NCI-H1105 treated with DMSO at 0.1 percent for 48 hours (cell line): ENCODE results near the gene CLDN4.
"Not testable (repeated sequence)": the region's sequence is repeated elsewhere in the genome, so short reads cannot be mapped to it uniquely, and the experiment has no call there.

Experiments used
- DNase-seq: peaks from one replicate; lab custom pipeline; 2025; lab: John Stamatoyannopoulos, UW

The CLDN4 gene

DNA sequence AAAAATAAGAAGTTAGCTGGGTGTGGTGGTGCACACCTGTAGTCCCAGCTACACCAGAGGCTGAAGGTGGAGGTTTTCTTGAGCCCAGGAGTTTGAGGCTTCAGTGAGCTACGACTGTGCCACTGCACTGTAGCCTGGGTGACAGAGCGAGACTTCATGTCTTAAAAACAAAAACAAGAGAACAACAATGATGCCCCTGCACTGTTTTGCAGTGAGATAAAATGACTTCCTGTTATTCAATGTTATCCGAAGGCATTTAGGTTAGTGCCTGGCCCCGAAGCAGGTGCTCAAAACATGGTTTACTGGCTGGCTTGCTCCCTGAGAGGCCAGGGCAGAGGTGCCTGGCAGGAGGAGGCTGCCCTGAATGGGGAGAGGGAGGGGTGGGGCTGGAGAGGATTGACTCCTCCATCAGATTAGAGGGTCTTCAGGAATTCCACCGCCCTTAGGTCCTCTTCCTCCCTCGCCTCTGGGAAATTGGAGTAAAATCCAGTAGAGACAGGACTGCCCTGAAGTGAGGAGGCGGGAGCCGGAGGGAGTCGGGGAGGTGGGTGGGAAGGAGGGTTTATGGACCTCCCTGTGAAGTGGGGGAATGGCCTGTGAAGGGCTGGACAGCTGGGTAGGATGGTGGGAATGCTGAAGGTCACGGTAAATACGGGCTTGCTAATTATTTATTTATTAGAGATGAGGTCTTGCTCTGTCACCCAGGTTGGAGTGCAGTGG lies 6.8 kb upstream of the CLDN4 start:
- DNase-seq = no peak

DNA sequence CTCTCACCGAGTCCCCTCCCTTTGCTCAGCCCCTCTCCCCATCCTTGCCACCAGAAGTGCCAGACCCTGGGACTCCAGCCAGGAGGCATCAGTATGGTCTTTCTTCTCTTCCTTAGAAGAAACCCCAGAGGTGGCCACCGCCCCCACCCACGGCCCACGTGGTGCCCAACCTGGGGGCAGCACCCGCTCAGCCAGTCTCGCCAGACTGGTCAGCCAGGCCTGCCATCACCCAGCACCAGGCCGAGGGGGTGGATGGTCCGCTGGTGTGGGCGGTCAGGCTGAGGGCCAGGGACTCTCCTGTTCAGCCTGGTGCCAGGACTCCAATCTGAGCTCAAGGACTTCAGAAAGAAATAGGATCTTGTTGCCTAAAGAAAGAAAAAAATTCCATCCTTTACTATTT lies 5.8 kb upstream of the CLDN4 start:
- DNase-seq = no peak

DNA sequence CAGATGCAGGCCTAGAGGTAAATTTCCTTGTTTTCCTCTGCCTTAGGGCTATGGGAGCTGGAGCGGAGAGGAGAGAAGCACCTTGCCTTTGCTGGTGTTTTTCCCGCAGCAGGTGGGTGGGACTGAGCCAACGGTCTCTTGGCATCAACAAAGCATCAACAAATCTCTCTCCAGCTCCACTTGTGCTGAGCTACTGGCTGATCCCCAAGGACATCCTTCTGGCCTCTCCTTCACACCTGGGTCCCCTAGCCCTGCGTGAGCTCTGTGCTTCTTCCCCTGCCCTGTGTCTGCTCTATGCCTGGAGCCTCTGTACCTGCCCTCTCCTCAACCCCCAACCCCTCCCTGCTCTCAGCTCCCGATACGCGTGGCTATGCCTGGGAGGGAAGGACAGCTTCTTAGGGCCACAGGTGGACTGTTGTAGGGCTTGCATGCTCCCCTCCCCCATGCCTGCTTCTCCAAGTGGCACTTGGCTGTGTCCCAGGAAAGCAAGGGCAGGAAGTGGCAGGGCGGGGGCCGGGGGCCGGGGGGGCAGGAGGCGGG lies 3.2 kb upstream of the CLDN4 start:
- peak; percentile 99 for DNase-seq

DNA sequence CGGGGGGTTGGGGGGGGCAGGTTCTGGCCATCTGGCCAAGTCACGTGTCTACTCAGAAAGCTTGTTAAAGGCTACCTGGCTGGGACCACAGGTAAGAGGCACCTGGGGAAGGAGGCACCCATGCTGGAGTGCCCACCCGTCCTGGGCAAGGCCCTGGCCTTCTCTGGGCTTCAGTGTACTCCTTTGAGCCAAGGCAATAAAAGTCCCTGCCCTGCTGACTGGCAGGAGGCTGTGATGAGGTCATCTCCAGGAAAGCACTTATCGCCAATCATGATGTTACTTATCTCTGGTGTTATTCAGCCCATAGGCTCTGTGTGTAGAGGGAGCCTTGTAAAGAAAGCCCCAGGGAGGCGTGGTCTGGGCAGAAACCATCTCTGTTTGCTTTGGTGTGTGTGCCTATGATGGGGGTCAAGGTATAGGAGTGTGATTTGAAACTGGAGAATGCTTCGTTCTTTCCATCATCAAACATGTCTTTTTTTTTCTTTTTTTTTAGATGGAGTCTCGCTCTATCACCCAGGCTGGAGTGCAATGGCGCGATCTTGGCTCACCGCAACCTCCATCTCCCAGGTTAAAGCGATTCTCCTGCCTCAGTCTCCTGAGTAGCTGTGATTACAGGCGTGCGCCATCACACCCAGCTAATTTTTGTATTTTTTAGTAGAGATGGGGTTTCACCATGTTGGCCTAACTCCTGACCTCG lies 2.5 kb upstream of the CLDN4 start:
- DNase-seq = no peak

DNA sequence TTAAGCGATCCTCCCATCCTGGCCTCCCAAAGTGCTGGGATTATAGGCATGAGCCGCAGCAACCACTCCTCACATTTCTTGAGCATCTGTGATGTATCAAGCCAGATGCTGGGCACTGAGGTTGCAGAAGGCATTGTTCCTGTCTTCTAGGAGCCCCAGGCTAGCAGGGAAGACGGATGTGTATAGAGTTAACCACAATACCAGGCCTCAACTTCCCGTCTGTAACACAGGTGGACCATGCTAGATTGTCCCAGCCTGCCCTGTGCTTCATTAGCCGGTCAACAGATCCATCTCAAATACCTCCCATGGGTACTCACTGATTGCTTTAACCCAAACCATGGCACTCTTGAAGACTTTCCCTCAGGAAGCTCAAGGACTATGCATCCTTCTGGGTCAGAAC lies 1.8 kb upstream of the CLDN4 start:
- no peak for DNase-seq

DNA sequence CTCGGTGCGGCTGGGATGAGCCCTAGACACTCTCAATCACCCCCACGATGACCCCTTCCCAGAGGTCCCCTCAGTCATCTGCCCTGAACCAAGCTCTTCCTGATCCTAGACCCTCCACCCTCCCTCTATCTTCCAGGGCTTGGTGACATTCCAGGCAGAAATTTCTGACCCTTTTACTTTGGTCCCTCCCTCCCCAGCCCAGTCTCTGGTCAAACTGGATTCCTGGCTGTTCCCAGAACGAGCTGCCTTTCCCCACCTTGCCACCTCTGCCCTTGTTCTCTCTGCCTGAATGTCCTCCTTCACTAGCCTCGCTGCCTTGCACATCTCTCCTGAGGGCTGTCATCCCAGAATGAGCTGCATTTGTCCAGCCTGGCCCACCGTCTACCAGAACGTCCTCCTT lies 1.3 kb upstream of the CLDN4 start:
- DNase-seq = no peak

DNA sequence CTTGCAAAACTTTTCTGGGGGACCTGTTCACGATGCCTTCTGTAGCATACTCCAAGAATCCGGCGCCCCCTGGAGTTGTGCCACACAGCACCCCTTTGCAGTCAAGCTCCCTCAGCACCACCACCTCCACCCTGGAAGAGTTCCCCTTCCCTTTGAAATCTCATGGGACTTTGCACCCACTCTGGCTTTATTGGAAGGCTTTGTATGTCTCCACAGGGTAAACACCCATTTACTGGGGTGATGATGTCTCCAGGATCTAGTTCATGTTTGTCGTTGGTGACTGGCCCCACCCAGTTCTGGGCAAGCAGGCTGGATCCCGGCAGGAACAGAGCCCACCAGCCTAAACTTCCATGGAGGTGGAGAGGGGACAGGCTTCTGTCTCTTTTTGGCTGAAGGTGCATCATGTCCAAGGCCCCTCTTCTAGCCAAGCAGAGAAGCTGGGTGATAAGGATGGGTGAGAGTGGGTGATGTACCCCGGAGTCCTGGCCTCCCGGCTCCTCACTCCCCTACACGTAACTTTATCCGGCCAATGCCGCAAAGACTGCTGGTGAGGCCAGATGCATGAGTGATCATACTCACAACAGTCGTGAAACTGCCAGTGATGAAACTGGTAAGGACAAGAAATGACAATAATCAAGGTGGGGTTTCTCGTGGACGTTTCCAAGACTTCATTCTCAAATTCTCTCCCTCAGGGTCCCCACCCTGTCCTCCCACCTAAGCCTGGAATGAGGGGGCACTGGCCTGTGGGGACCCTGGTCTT lies 695 bp upstream of the CLDN4 start:
- DNase-seq = no peak

DNA sequence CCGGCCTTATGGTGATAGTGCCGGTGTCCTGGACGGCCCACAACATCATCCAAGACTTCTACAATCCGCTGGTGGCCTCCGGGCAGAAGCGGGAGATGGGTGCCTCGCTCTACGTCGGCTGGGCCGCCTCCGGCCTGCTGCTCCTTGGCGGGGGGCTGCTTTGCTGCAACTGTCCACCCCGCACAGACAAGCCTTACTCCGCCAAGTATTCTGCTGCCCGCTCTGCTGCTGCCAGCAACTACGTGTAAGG lies 713 bp downstream of the CLDN4 start:
- no peak for DNase-seq

DNA sequence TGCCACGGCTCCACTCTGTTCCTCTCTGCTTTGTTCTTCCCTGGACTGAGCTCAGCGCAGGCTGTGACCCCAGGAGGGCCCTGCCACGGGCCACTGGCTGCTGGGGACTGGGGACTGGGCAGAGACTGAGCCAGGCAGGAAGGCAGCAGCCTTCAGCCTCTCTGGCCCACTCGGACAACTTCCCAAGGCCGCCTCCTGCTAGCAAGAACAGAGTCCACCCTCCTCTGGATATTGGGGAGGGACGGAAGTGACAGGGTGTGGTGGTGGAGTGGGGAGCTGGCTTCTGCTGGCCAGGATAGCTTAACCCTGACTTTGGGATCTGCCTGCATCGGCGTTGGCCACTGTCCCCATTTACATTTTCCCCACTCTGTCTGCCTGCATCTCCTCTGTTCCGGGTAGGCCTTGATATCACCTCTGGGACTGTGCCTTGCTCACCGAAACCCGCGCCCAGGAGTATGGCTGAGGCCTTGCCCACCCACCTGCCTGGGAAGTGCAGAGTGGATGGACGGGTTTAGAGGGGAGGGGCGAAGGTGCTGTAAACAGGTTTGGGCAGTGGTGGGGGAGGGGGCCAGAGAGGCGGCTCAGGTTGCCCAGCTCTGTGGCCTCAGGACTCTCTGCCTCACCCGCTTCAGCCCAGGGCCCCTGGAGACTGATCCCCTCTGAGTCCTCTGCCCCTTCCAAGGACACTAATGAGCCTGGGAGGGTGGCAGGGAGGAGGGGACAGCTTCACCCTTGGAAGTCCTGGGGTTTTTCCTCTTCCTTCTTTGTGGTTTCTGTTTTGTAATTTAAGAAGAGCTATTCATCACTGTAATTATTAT lies 1.2 kb downstream of the CLDN4 start:
- peak; percentile 90 for DNase-seq

DNA sequence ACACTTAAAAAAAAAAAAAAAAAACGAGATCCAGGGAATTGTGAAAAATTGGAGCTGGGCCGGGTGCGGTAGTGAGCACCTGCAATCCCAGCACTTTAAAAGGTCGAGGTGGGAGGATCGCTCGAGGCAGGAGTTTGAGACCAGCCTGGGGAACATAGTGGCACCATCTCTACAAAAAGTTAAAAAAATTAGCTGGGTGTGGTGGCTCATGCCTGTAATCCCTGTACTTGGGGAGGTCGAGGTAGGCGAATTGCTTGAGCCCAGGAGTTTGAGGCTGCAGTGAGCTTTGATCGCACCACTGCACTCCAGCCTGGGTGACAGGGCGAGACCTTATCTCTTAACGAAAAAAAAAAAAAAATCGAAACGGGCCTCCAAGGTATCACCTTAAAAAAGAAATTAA lies 2.0 kb downstream of the CLDN4 start:
- DNase-seq = no peak

DNA sequence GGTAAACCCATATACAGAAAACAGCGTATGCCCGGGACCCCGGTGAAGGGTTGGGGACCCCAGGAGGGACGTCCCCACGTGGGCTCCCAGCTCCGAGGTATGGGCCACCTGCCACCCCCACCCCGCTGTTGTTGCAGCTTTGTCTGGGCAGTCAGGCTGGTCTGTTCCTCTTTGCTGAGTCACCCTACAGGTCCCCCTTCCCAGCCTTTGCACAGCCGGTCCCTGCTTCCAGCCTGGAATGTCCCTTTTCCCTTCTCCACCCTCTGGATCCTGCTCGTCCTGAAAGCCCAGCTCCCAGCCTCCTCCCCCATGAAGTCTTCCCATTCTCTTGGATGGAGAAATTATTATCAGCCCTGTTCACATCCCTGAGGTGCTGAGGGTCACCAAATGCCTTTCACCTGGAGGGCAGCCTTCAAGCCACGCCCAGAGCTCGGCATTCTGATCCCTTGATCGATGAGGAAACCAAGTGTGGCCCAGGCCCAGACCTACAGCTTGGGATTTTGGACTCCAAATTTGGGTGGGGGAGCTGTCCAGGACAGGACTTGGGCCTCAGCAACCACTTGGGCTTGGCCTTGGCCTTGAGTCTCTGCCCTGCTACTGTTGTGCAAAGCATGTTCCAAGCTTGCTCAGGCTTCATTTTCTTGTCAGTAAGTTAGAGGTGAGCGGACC lies 2.6 kb downstream of the CLDN4 start:
- DNase-seq = no peak

DNA sequence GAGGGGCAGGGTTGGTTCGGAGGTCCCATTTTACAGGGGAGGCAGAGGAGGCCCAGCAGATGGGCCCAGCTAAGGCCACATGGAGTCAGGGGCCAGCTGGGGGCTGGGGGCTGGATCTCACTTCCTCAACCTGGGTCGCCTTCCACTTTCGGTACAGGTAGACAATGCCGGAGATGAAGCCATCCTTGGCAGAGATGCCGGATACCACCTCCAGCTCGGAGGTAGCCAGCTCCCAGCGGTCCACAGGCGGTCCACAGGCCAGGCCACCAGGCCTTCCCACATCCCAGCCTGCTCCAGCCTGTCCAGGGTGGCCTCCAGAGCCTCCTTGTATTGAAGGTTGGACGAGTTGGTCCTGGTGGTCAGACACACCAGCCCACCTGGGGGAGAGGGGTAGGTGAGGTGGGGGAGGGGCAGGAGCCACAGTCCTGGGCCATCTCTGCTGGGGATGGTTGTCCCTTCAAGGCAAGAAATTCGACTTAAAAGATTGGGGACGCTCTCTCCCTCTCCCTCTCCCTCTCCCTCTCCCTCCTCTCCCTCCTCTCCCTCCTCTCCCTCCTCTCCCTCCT lies 3.9 kb downstream of the CLDN4 start:
- DNase-seq = no peak

DNA sequence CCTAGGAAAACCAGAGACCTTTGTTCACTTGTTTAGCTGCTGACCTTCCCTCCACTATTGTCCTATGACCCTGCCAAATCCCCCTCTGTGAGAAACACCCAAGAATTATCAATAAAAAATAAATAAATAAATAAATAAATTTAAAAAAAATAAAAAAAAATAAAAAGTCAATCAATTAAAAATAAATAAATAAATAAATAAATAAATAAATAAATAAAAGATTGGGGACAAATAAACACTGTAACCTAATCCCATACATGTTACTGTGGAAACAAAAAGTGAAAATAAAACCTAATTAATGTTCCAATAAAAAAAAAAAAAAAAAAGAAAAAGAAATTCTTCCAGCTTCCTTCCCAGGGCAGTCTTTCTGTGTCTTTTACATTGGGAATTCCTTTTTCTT lies 6.4 kb downstream of the CLDN4 start:
- DNase-seq = not testable (repeated sequence)

DNA sequence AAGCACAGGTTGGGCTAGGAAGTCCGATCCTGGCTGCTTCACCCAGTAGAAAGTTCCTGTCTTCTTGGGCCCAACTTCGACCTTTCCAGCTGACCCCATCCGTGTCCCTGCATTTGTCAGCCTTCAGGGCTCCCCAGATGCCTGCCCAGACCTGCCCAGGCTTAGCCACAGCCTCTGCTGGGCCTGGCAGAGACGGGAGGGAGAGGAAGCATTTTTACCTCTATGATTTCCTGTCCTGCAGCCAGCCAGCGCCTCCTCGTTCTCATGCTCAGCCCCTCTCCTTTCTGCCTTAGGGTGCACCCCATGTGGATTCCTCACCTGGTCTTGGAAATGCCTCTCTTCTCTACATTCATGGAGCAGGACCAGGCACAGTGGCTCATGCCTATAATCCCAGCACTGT lies 7.8 kb downstream of the CLDN4 start:
- no peak for DNase-seq

DNA sequence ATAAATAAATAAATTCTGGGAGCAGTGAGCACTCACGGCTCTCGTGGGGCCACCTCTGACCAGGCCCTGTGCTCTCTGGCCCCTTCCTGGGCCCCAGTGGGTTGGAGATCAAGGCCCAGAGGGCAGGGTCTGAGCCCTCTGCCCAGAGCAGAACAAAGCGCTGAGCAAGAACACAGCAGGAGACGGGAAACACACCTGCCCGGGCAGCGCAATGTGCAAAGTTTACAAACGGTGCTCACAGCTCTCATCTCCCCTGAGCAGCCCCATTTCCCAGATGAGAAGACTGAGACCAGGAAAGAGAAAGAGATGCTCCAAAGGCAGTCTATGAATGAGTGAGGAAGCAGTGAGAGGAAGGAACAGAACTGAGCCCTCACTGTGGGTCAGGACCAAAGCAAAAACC lies 8.5 kb downstream of the CLDN4 start:
- no peak for DNase-seq

DNA sequence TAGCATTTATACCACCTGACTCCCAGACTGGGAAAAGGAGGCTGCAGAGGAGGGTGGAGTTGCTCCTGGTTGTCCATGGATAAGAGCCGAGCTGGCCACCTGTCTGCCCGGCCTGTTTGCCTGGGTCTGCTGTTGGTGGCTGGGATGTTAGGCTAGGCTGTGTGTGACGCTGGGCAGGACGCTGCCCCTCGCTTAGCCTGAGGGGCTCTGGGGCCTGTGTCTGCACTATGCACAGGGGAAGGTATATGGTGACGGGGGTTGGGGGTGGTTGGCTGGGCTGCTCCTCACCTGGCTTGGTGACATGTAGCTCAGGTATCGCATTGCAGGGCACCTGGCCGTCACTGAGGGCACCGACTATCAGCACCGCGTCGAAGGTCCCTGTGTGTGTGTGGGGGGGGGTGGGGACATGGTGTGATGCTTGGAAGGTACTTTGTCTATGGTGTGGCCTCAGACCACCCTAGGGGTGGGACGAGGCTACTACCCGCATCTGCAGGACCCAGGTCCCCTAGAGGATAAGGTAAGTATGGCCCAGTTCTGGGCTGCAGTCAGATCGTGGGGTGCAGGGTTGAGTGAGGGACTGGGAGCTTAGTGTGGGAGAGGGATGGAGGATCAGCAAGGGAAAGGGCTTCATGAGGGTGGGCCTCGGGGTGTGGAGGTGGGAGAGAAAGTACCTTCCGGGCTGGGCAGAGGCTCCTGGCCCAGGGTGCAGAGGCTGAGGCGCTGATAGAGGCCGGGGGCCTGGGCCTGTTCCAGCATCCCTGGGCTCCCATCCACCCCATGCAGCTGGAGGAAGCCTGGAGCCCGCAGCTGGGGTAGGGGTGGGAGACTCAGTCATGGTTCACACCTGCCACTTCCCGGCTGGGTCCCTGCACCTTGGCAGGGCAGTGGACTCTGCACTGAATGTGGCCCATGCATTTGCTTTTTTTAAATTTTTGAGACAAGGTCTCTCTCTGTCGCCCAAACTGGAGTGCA lies 9.2 kb downstream of the CLDN4 start:
- no peak for DNase-seq

DNA sequence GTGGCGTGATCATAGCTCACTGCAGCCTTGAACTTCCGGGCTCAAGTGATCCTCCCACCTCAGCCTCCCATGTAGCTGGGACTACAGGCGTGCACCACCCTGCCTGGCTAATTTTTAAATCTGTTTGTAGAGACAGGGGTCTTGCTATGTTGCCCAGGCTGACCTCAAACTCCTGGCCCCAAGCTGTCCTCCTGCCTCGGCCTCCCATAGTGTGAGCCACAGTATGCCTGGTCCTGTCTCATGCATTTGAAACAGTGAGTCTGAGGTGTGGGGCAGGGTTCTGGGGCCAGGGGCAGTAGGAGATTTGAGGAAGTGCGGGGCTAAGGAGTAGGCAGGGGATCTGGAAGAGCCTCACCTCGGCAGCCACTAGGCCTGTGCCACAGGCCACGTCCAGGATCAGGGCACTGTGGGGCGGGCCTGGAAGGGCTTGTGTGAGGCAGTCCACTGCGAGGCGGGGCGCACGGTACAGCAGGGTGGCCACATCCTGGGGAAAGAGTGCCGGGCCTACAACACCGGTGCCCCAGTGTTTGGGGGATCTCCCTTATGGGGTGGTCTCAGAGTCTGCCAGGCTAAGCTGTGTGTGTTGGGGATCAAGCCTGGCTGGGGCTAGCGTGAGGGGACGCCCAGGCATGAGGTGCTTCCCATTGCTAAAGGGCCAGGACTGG lies 10.1 kb downstream of the CLDN4 start:
- no peak for DNase-seq

DNA sequence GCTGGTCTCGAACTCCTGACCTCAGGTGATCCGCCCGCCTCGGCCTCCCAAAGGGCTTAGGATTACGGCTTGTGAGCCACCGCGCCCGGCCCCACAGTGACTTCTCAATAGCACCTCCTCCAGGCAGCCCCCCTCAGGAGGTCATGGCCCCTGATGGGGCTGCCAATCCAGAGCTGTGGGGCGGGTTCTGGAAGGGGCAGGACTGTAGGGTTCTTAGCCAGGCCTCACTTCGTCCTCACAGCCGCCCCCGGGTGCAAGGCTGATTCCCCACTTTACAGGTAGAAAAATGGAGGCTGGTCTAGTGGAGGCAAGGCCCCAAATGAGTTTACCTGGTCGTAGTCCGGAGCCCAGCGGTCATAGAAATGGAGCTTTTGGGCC lies 10.9 kb downstream of the CLDN4 start:
- no peak for DNase-seq

DNA sequence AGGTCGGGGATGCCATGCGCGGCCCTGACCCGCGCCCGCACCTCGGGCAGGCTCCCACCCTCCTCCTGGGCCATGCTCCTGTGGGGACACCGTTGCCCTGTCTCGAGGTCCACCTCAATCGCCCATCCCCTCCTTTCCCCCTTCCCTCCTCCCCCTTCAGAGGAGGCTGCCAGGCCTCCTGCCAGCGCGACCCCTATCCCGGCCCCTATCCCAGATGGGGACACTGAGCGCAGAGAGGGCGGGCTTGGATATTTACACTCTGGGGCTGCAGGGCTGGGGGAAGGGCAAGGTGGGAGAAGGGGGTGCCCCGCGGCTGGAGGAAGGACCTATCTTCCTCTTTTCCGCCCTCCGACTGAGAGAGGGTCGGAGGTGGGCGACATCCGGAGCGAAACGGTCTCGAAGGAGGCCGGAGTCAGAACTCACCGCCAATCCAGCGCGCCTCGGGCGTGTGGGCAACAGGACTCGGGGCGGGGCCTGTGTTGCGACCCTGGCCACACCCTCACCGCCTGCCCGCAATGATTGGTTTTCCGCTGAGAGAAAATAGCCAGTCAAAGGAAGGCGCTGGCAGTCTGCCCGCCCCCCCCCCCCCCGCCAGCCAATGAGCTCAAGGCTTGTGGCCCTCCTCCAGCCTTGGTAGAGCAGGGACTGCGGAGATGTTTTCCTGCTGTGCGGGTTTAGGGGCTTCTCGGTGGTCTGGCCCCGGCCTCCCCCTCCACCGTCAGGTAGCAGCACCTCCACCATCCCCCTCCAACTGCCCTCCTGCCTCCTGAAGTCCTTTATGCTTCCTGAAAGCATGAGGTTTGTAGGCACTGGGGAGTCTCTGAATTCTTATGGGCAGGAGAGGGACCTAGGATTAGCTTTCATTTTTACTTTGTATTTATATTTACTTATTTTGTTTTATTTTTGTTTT lies 11.5 kb downstream of the CLDN4 start, which contains the start of gene METTL27:
METTL27 (minus strand) TSS at position 450 of the 910 bp plus-strand sequence; CDS start at position 74, 376 bp downstream.
- DNase-seq = peak; percentile 92
